ENCODE data around the gene PPIP5K1. TPM values are rescaled to one million over a fixed set of nuclear protein-coding genes. Genes with fewer than 3 reads are reported as not detected.

Gene PPIP5K1
- total and polyA plus RNA-seq, 2 of the 4 experiments (the other 2 are of a cell fraction), result 12.7 to 14.2 TPM

DNA sequence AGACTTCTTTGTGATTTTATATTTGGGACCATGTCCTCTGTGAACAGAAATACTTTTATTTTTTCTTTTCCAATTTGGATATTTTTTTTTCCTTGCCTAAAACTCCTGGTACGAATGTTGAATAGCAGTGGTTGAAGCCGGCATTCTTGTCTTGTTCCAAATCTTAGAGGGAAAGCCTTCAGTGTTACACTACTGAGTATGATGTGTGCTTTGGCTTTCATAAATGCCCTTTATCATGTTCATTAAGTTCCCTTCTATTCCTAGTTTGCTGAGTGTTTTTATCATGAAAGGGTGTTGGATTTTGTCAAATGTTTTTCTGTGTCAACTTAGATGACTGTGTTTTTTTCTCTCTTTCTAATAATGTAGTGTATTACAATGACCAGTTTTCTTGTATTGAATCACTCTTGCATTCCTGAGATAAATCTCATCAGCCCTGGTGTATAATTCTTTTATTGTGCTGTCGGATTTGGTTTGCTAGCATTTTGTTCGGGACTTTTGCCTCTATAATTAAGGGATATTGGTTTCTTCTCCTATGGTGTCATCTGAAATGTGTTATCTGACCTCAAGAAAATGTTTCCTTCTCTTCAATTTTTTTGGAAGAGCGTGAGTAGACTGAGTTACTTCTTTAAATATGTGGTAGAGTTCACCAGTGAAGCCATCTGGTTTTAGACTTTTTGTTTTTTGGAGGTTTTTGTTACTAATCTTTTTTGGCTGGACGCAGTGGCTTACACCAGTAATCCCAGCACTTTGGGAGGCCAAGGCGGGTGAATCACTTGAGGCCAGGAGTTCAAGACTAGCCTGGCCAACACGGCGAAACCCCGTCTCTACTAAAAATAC is 39.3 kb downstream of the PPIP5K1 start:
- Histone ChIP-seq H3K4ac (ENCODE audit: low read depth, low read length) (no peak overlapping the region), H2BK15ac (ENCODE audit: low read depth, low read length) (no peak overlapping the region), H2AK9ac (replicated peaks; ENCODE audit: low read depth, low read length, poor library complexity) (no peak overlapping the region), H3K79me1 (ENCODE audit: low read depth in 1 of 2, low read length in 2 of 2) (no peaks in the 10 kb centered on the region), H3K4me3 (ENCODE audit: insufficient read depth, low read depth, low read length) (no peak overlapping the region), H4K5ac (ENCODE audit: low read depth, low read length) (no peak overlapping the region), H2AK5ac (ENCODE audit: low read depth, low read length) (no peak overlapping the region), H3K56ac (ENCODE audit: extremely low read depth, insufficient read depth, low read length) (no peak overlapping the region), H2BK120ac (ENCODE audit: low read depth, low read length) (no peak overlapping the region), H2AFZ (replicated peaks; ENCODE audit: low read length, poor library complexity) (no peak overlapping the region), H3K4me1 (ENCODE audit: control insufficient read depth, insufficient read depth, low read length) (peaks cover 1% of the 10 kb centered on the region; the same call in 1 of the 2 replicates), H2BK5ac (ENCODE audit: low read depth, low read length, poor library complexity, severe bottlenecking) (no peak overlapping the region), H4K91ac (ENCODE audit: insufficient read depth, low read depth, low read length) (no peak overlapping the region), H3K9ac (ENCODE audit: low read depth, low read length) (no peak overlapping the region), H3K18ac (ENCODE audit: low read depth, low read length) (no peak overlapping the region), H3K36me3 (ENCODE audit: control insufficient read depth, insufficient read depth, low read length) (no peaks in the 10 kb centered on the region), H3K27ac (ENCODE audit: insufficient read depth, low read length) (no peak overlapping the region), H3K9me1 (ENCODE audit: insufficient read depth, low read length) (no peaks in the 10 kb centered on the region), H4K8ac (ENCODE audit: low read depth in 2 of 2, low read length in 2 of 2) (no peak overlapping the region), H3K9me3 (ENCODE audit: control insufficient read depth, insufficient read depth, low read length) (no peaks in the 10 kb centered on the region), H2BK20ac (ENCODE audit: low read depth, low read length) (no peak overlapping the region), H4K20me1 (ENCODE audit: insufficient read depth, low read length) (no peaks in the 10 kb centered on the region), H3K4me2 (ENCODE audit: low read depth, low read length) (no peak overlapping the region), H3K23ac (ENCODE audit: low read depth, low read length) (no peak overlapping the region), H3K27me3 (ENCODE audit: control insufficient read depth, insufficient read depth, low read length) (no peaks in the 10 kb centered on the region), H3K14ac (replicated peaks; ENCODE audit: low read depth, low read length) (no peak overlapping the region)
- TF ChIP-seq, protein P1, sequence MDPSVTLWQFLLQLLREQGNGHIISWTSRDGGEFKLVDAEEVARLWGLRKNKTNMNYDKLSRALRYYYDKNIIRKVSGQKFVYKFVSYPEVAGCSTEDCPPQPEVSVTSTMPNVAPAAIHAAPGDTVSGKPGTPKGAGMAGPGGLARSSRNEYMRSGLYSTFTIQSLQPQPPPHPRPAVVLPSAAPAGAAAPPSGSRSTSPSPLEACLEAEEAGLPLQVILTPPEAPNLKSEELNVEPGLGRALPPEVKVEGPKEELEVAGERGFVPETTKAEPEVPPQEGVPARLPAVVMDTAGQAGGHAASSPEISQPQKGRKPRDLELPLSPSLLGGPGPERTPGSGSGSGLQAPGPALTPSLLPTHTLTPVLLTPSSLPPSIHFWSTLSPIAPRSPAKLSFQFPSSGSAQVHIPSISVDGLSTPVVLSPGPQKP (IDR thresholded peaks at IDR 0.05; ENCODE audit: borderline replicate concordance, low read depth, low read length), result no peak
- TF ChIP-seq RFX5 (IDR thresholded peaks at IDR 0.05; ENCODE audit: low read depth, low read length), result no peak
- TF ChIP-seq, protein P2, sequence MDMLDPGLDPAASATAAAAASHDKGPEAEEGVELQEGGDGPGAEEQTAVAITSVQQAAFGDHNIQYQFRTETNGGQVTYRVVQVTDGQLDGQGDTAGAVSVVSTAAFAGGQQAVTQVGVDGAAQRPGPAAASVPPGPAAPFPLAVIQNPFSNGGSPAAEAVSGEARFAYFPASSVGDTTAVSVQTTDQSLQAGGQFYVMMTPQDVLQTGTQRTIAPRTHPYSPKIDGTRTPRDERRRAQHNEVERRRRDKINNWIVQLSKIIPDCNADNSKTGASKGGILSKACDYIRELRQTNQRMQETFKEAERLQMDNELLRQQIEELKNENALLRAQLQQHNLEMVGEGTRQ (IDR thresholded peaks at IDR 0.05; ENCODE audit: low read depth, low read length), result no peak
- no peak for TF ChIP-seq POLR2A (IDR thresholded peaks at IDR 0.05; ENCODE audit: low read depth, low read length)
- TF ChIP-seq, protein P3, sequence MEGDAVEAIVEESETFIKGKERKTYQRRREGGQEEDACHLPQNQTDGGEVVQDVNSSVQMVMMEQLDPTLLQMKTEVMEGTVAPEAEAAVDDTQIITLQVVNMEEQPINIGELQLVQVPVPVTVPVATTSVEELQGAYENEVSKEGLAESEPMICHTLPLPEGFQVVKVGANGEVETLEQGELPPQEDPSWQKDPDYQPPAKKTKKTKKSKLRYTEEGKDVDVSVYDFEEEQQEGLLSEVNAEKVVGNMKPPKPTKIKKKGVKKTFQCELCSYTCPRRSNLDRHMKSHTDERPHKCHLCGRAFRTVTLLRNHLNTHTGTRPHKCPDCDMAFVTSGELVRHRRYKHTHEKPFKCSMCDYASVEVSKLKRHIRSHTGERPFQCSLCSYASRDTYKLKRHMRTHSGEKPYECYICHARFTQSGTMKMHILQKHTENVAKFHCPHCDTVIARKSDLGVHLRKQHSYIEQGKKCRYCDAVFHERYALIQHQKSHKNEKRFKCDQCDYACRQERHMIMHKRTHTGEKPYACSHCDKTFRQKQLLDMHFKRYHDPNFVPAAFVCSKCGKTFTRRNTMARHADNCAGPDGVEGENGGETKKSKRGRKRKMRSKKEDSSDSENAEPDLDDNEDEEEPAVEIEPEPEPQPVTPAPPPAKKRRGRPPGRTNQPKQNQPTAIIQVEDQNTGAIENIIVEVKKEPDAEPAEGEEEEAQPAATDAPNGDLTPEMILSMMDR (conservative IDR thresholded peaks at IDR 0.05; ENCODE audit: low read depth, low read length), result no peak
- TF ChIP-seq FOS (IDR thresholded peaks at IDR 0.05; ENCODE audit: low read depth, low read length), result no peak
- TF ChIP-seq NFE2L2 (IDR thresholded peaks at IDR 0.05; ENCODE audit: low read depth, low read length), result no peak
- no peak for TF ChIP-seq MXI1 (IDR thresholded peaks at IDR 0.05; ENCODE audit: borderline replicate concordance, low read depth, low read length)
- TF ChIP-seq CEBPB (IDR thresholded peaks at IDR 0.05; ENCODE audit: low read depth, low read length), result no peak
- no peak for TF ChIP-seq RAD21 (IDR thresholded peaks at IDR 0.05; ENCODE audit: low read length)
- no peak for TF ChIP-seq RCOR1 (IDR thresholded peaks at IDR 0.05; ENCODE audit: insufficient replicate concordance, low read length)
- TF ChIP-seq MAFK (IDR thresholded peaks at IDR 0.05; ENCODE audit: low read depth, low read length), result no peak
- no peak for TF ChIP-seq BHLHE40 (IDR thresholded peaks at IDR 0.05; ENCODE audit: low read depth, low read length)
- TF ChIP-seq CHD1 (IDR thresholded peaks at IDR 0.05; ENCODE audit: low read depth, low read length), result no peak
- TF ChIP-seq SMC3 (IDR thresholded peaks at IDR 0.05; ENCODE audit: low read depth, low read length), result no peak
- POLR2A ChIA-PET (ENCODE audit: unreplicated experiment), result no interaction called here
- DNase-seq (peak; percentile 59), ATAC-seq (ENCODE audit: low read depth) (peak; percentile 64)
- WGBS, 2 experiments (ENCODE audit: extremely low coverage in 2 of 2, insufficient read length in 1 of 2), result no CpG with 5 or more reads among the region's 10 CpGs
- no TSS peak for BruUV-seq (replicated peaks)
- intact Hi-C loops (cut with micrococcal nuclease), result no loop called here
- CTCF ChIA-PET, result no interaction called here
- dilution Hi-C loops (cut with HindIII; ENCODE audit: low sequenced_read_pairs, unreplicated experiment), result no loop called here
- in situ Hi-C loops (cut with MboI; ENCODE audit: low sequenced_read_pairs), result no loop called here
